Dendritic cell treated with granulocyte-macrophage colony-stimulating factor and Interleukin-4, amounts not matched to agents 40 ng/mL and 50 ng/mL, for 4 days (primary cell): Measurements from ENCODE around the gene C6orf15.

ENCODE experiments used
- H3K27ac Mint-ChIP-seq: one replicate; pipeline ENCODE4 v1.8.0; 2022; ENCODE audit warnings: mild to moderate bottlenecking, mixed read lengths
- H3K27me3 Mint-ChIP-seq: one replicate; pipeline ENCODE4 v1.8.0; 2022; ENCODE audit warnings: mild to moderate bottlenecking, mixed read lengths
- H3K36me3 Mint-ChIP-seq: one replicate; pipeline ENCODE4 v1.8.0; 2022; ENCODE audit warnings: low read depth, mixed read lengths
- H3K4me1 Mint-ChIP-seq: one replicate; pipeline ENCODE4 v1.8.0; 2022; ENCODE audit warnings: low read depth, mixed read lengths
- H3K4me3 Mint-ChIP-seq: one replicate; pipeline ENCODE4 v1.8.0; 2022; ENCODE audit warnings: mild to moderate bottlenecking, moderate library complexity, mixed read lengths
- H3K9me3 Mint-ChIP-seq: one replicate; pipeline ENCODE4 v1.8.0; 2022; ENCODE audit warnings: mixed read lengths
- intact Hi-C: fragments of 100-400 bp; cut with micrococcal nuclease; formaldehyde crosslinking; loops from one replicate; pipeline ENCODE4 v1.15.0; 2022

Gene C6orf15

GRCh38 chr6:31122791-31123706 lies 10.7 kb upstream of the C6orf15 start:
- no peaks in the 10 kb centered on the region for H3K9me3 Mint-ChIP-seq
- H3K27me3 Mint-ChIP-seq = peaks cover 41% of the 10 kb centered on the region
- peaks cover 23% of the 10 kb centered on the region for H3K4me1 Mint-ChIP-seq
- H3K36me3 Mint-ChIP-seq = no peaks in the 10 kb centered on the region
- no peak overlapping the region for H3K27ac Mint-ChIP-seq
- intact Hi-C loops = no loop called here
- H3K4me3 Mint-ChIP-seq = no peak overlapping the region

- intact Hi-C loops = no loop called here
- H3K36me3 Mint-ChIP-seq = no peaks in the 10 kb centered on the region
- H3K27ac Mint-ChIP-seq = no peak overlapping the region
- no peak overlapping the region for H3K4me3 Mint-ChIP-seq
- no peaks in the 10 kb centered on the region for H3K9me3 Mint-ChIP-seq
- H3K4me1 Mint-ChIP-seq = peaks cover 34% of the 10 kb centered on the region
- peaks cover 41% of the 10 kb centered on the region for H3K27me3 Mint-ChIP-seq
These were observed 8.9 kb upstream of the C6orf15 start for GRCh38 chr6:31121131-31121790.

DNA sequence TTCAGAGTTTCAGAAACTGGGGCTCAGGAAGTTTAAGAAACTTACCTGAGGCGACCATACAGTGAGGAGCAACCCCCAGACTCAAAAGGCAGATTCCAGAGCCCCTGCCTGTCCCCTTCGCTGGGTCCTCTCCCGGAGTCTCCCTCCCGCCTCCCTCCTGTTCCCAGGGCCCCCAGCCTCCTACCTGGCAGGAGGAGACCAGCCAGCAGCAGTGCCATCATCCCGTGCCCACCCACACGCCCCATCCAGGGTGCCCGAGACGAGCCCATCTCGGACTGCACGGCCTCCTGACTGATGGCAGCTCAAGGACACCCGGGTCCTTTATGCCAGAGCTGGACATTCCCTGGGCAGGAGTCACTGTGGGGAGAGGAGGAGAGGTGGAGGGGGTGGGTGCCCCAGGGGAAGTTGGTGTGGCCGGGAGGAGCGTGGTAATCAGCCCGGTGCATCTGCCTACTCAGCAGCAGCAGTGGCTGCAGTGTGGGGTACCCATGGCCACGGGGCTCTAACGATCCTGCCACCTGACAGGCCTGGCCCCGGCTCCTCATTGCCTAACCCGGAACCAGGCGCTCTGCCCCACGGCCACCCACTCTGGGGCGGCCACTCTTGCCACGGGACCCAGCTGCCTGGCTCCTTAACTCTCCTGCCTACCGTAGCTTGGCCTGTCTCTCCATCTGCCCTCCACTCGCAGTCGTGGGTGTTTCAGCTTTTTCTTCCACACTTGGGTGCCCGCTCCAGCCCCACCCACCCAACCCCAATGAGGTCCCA lies 8.0 kb upstream of the C6orf15 start, which contains the start of gene CDSN:
TSS of gene CDSN (minus strand) at position 296 of the 765 bp plus-strand sequence. CDS start at position 269, 27 bp downstream.
- Mint-ChIP-seq H3K27me3 (peaks cover 43% of the 10 kb centered on the region), H3K27ac (no peak within 1 kb of the TSS), H3K9me3 (no peaks in the 10 kb centered on the region), H3K4me1 (peaks cover 36% of the 10 kb centered on the region), H3K36me3 (no peaks in the 10 kb centered on the region), H3K4me3 (no peak within 1 kb of the TSS)
- intact Hi-C loops = no loop called here

DNA sequence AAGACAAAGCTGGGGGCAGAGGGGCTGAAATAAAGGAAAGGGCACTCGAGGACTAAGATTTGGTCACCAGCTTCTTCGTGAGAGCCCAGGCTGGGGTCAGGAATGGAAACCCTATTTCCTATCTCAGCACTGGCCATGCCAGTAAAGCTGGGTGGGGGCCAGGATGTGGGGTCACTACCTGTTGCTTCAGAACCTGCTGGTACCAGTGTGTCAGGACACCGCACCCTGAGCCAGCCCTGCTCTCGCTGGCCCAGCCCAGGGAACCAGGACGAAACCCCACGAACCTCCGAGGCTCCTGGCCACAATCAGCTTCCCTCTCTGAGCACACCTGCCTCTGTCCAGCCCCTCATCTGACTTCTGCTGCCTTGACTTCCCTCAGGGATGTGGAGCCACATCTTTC lies 5.8 kb upstream of the C6orf15 start:
- H3K36me3 Mint-ChIP-seq = no peaks in the 10 kb centered on the region
- H3K27me3 Mint-ChIP-seq = peaks cover 36% of the 10 kb centered on the region
- no peaks in the 10 kb centered on the region for H3K9me3 Mint-ChIP-seq
- peaks cover 47% of the 10 kb centered on the region for H3K4me1 Mint-ChIP-seq
- no peak overlapping the region for H3K4me3 Mint-ChIP-seq
- H3K27ac Mint-ChIP-seq = peak overlapping the region; percentile 37
- intact Hi-C loops = no loop called here

DNA sequence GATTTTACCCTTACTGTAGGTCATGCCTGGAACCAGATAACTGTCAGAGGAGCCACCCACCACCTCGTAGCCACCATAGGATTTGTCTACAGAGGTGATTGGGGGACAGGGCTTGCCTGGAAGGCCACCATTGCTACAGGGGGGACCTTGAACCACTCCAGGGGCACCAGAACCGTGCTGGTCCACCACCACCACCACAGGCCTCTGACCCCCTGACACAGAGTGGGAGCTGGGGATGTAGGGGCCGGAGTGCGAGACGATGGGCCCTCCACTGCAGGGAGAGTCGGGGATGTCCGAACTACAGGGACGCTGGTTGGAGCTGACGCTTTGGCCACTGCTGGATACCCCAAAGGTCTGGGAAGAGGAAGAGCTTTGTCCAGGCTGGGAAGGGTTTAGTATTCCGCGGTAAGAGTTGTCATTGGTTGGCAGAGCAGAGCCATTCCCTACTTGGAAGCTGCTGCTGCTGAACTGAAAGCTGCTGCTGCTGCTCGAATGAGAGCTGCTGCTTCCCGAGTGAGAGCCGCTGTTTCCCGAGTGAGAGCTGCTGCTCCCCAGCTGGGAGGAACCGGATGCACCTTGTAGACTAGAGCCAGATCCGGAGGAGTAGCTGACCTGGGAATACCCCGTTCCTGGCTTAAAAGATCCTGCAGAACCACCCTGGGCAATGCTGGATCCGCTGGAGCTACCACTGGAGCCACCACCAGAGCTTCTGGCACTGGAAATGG lies 4.4 kb upstream of the C6orf15 start:
- intact Hi-C loops = no loop called here
- peak overlapping the region; percentile 71 for H3K27ac Mint-ChIP-seq
- H3K36me3 Mint-ChIP-seq = no peaks in the 10 kb centered on the region
- no peaks in the 10 kb centered on the region for H3K9me3 Mint-ChIP-seq
- peaks cover 47% of the 10 kb centered on the region for H3K4me1 Mint-ChIP-seq
- peaks cover 42% of the 10 kb centered on the region for H3K27me3 Mint-ChIP-seq
- H3K4me3 Mint-ChIP-seq = no peak overlapping the region

DNA sequence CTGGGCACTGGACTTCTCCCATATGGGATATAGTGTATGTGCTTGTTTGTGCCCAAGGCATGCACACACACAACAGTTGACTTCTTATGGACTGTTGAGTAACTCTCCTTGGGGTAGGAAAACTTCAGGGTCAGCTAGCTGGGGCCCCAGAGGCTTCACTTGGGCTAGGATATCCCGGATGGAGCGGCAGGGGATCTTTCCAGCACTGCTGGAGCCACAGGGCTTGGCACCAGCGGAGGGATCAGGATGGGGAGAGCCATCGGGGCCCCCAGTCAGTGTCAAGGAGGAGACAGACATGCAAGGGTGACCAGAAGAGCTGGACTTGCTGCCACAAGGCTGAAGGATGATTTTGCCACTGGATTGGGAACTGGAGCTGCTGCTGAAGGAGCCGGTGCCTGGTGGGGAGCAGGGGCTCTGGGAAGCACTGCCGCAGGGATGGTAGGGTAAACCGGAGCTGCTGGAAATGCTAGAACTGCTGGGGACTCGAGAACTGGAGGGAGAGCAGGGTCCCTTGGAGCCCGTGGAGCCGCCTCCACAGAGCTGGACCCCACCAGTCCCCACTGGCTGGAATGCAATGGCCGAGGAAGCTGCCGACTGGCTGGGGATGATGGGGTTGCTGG lies 3.7 kb upstream of the C6orf15 start:
- H3K4me1 Mint-ChIP-seq = peaks cover 50% of the 10 kb centered on the region
- H3K4me3 Mint-ChIP-seq = no peak overlapping the region
- intact Hi-C loops = no loop called here
- H3K9me3 Mint-ChIP-seq = no peaks in the 10 kb centered on the region
- H3K27ac Mint-ChIP-seq = peak overlapping the region; percentile 71
- H3K36me3 Mint-ChIP-seq = no peaks in the 10 kb centered on the region
- peaks cover 39% of the 10 kb centered on the region for H3K27me3 Mint-ChIP-seq

DNA sequence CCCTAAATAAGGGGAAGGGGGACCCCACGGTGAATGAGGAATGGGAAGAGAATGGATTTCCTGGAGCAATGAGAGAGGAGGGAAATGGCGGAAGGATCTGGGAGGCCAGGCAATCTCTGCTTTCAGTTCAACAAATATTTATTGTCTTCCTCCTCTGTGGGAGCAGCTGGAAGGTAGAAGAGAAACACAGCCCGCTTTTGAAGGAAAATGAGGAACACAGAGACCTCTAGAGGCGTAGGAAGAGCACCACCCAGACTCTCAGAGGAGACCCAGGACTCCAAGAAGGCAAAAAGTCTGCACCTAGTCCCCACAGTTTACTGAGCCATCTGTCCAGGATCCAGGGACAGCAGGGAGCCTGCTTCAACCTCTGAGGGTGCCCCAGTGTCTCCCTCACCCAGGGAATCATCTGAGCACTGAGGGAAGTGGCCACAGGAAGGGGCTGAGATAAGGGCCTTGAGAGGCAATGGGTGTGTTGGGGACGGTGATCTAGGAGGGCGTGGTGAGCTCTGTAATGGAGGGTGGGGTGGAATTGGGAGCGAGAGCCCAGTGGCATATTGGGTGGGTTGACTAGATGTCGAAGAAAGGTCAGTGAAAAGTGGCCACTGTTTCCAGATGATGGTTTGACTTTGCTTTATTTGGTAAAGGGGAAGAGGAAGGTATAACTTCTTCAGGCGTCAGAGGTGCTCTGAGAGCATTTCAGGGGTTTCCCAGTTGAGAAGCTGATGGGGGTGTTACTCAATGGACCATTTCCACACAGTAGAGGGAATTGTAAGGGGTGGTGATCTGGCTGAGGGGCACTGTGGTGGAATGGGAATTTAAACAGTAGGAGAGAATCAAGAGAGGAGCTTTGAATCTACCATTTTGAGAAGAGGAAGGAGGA lies 2.8 kb upstream of the C6orf15 start:
- peak overlapping the region; percentile 71 for H3K27ac Mint-ChIP-seq
- H3K4me3 Mint-ChIP-seq = peak overlapping the region; percentile 0
- H3K9me3 Mint-ChIP-seq = no peaks in the 10 kb centered on the region
- H3K27me3 Mint-ChIP-seq = peaks cover 45% of the 10 kb centered on the region
- no peaks in the 10 kb centered on the region for H3K36me3 Mint-ChIP-seq
- intact Hi-C loops = no loop called here
- H3K4me1 Mint-ChIP-seq = peaks cover 58% of the 10 kb centered on the region

DNA sequence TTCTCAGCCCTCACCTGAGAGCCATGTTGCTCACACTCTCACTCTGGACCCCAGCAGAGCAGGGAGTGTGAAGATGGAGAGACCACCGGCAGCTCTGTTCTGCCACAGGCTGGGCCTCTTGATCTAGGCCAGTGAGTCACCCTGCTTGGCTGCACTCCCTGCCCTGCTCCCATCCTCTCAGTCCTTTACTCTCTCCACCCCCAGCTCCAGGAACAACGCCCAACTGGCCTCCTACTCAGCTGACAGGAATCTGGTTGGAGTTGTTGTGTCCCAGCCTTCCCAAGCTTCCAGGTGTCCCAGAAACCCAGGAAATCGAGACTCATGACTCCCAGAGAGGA lies 2.1 kb upstream of the C6orf15 start, which contains the start of gene PSORS1C1:
TSS of gene PSORS1C1 (plus strand) at position 260 of the 338 bp plus-strand sequence. CDS start 14,833 bp downstream, outside the sequence.
- intact Hi-C loops = no loop called here
- Mint-ChIP-seq H3K4me3 (peak within 1 kb of the TSS; percentile 0), H3K4me1 (peaks cover 65% of the 10 kb centered on the region), H3K27me3 (peaks cover 51% of the 10 kb centered on the region), H3K27ac (peak within 1 kb of the TSS; percentile 71), H3K9me3 (no peaks in the 10 kb centered on the region), H3K36me3 (no peaks in the 10 kb centered on the region)

- intact Hi-C loops = no loop called here
- peaks cover 70% of the 10 kb centered on the region for H3K4me1 Mint-ChIP-seq
- H3K4me3 Mint-ChIP-seq = no peak overlapping the region
- peaks cover 50% of the 10 kb centered on the region for H3K27me3 Mint-ChIP-seq
- peak overlapping the region; percentile 71 for H3K27ac Mint-ChIP-seq
- no peaks in the 10 kb centered on the region for H3K36me3 Mint-ChIP-seq
- H3K9me3 Mint-ChIP-seq = no peaks in the 10 kb centered on the region
These were observed 1.6 kb upstream of the C6orf15 start for GRCh38 chr6:31113861-31114540.

- Mint-ChIP-seq H3K4me3 (no peak overlapping the region), H3K9me3 (no peaks in the 10 kb centered on the region), H3K36me3 (no peaks in the 10 kb centered on the region), H3K4me1 (peaks cover 85% of the 10 kb centered on the region), H3K27ac (no peak overlapping the region), H3K27me3 (peaks cover 37% of the 10 kb centered on the region)
- intact Hi-C loops = no loop called here
These were observed 663 bp downstream of the C6orf15 start for GRCh38 chr6:31111712-31112111.

DNA sequence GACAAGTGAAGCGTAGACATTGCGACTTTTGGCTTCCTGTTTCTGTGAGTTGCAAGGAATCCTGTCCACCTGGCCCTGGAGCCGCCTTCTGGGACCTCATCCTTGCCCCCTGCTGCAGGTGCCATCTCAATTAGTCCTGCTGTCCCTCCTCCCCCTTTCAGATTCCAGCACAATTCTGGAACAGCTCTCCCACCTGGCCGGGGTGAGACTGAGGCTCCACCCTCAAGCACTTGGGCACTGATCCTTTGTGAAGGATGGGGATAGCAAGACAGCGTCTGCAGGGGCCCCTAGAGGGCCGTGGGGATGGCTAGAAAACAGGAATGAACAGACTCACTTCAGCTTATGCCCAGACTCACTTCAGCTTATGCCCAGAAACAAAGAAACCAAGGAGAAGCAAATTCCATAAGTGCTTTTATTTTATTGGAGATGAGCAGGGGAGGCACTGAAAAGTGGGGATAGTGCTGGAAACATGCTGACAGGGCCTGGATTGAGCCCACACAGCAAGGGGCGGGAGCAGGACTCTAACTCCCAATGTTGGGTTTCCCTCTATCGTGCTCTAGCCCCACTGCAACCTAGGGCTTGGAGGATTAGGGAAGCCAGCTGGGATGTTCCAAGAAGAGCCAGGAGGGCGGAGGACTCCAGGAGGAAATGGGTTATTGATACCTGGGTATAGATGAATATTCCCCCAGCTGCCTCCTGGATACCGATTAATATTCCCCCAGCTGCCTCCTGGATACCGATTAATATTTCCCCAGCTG lies 1.4 kb downstream of the C6orf15 start:
- intact Hi-C loops = no loop called here
- peaks cover 37% of the 10 kb centered on the region for H3K27me3 Mint-ChIP-seq
- no peak overlapping the region for H3K4me3 Mint-ChIP-seq
- H3K27ac Mint-ChIP-seq = no peak overlapping the region
- H3K36me3 Mint-ChIP-seq = no peaks in the 10 kb centered on the region
- H3K4me1 Mint-ChIP-seq = peaks cover 85% of the 10 kb centered on the region
- no peaks in the 10 kb centered on the region for H3K9me3 Mint-ChIP-seq
